Stimulated activated CD8-positive, alpha-beta memory T cell treated with anti-CD3 and anti-CD28 coated beads, Interleukin-12 subunit alpha, Interleukin-12 subunit beta, amount 100 ng/mL, for 24 hours (primary cell): ENCODE measurements around the gene LCORL.
"Not testable (repeated sequence)": the region's sequence is repeated elsewhere in the genome, so short reads cannot be mapped to it uniquely, and the experiment has no call there.

Experiments
- DNase-seq: peaks from one replicate; pipeline ENCODE4 v3.0.0-alpha.2; 2020; ENCODE audit errors: extremely low read depth

LCORL gene

GRCh38 chr4:17859793-17860406, 161.7 kb downstream of the LCORL start:
- no peak for DNase-seq

GRCh38 chr4:17854036-17854435, 167.5 kb downstream of the LCORL start:
- DNase-seq = no peak

- DNase-seq = no peak
Measured at GRCh38 chr4:17851959-17852358, 169.6 kb downstream of the LCORL start.

- not testable (repeated sequence) for DNase-seq
Measured at GRCh38 chr4:17850295-17850694, 171.3 kb downstream of the LCORL start.

- DNase-seq = no peak
Measured at GRCh38 chr4:17846266-17846665, 175.3 kb downstream of the LCORL start.

GRCh38 chr4:17823871-17824669, 197.5 kb downstream of the LCORL start:
- no peak for DNase-seq

- DNase-seq = no peak
Measured at GRCh38 chr4:17817027-17817426, 204.5 kb downstream of the LCORL start.

- no peak for DNase-seq
Measured at GRCh38 chr4:17816142-17816541, 205.4 kb downstream of the LCORL start.

- DNase-seq = no peak
Measured at GRCh38 chr4:17814140-17814539, 207.4 kb downstream of the LCORL start.

- DNase-seq = no peak
Measured at GRCh38 chr4:17812801-17813200, 208.8 kb downstream of the LCORL start.

GRCh38 chr4:17812125-17812524, 209.4 kb downstream of the LCORL start:
- DNase-seq = no peak

GRCh38 chr4:17811078-17811603, 210.4 kb downstream of the LCORL start:
- no peak for DNase-seq

GRCh38 chr4:17810260-17811077, 211.1 kb downstream of the LCORL start, which contains the start of the genes DCAF16 and NCAPG:
Gene DCAF16, minus strand, starts transcription at chr4:17810757. Its CDS starts 6,616 bp downstream, at chr4:17804141.
Gene NCAPG, plus strand, starts transcription at chr4:17810979. Its CDS starts 99 bp downstream, at chr4:17811078.
- DNase-seq = peak; percentile 98

GRCh38 chr4:17809667-17810066, 211.9 kb downstream of the LCORL start:
- DNase-seq = no peak

GRCh38 chr4:17807446-17807845, 214.1 kb downstream of the LCORL start:
- no peak for DNase-seq

- no peak for DNase-seq
Measured at GRCh38 chr4:17805580-17806155, 215.9 kb downstream of the LCORL start.

- no peak for DNase-seq
Measured at GRCh38 chr4:17797808-17798207, 223.7 kb downstream of the LCORL start.

GRCh38 chr4:17794730-17795129, 226.8 kb downstream of the LCORL start:
- DNase-seq = no peak
